Measurements from ENCODE around the gene ESYT3.

- TF ChIP-seq, protein P1, sequence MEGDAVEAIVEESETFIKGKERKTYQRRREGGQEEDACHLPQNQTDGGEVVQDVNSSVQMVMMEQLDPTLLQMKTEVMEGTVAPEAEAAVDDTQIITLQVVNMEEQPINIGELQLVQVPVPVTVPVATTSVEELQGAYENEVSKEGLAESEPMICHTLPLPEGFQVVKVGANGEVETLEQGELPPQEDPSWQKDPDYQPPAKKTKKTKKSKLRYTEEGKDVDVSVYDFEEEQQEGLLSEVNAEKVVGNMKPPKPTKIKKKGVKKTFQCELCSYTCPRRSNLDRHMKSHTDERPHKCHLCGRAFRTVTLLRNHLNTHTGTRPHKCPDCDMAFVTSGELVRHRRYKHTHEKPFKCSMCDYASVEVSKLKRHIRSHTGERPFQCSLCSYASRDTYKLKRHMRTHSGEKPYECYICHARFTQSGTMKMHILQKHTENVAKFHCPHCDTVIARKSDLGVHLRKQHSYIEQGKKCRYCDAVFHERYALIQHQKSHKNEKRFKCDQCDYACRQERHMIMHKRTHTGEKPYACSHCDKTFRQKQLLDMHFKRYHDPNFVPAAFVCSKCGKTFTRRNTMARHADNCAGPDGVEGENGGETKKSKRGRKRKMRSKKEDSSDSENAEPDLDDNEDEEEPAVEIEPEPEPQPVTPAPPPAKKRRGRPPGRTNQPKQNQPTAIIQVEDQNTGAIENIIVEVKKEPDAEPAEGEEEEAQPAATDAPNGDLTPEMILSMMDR (IDR thresholded peaks at IDR 0.05) = no peak
- TF ChIP-seq POLR2A (IDR thresholded peaks at IDR 0.05) = no peak
Observed at GRCh38 chr3:138511945-138512344, 77.5 kb downstream of the ESYT3 start.
